Gastroesophageal sphincter (tissue), 4 donors: ENCODE measurements around the gene COL6A3. TPM values are rescaled to one million over a fixed set of nuclear protein-coding genes. Genes with fewer than 3 reads are reported as not detected.

ENCODE experiments used
- ATAC-seq: fragments of 150-250 bp; one replicate; pipeline ENCODE4 v1.9.1; 2016; ENCODE audit warnings: mild to moderate bottlenecking, moderate library complexity
- H3K27ac ChIP-seq, 4 donors: fragments of 200-600 bp; sonication (generic) in 3 of 4; 1 replicate in 3 of 4; 2 replicates in 1 of 4; pipeline ENCODE4 v1.5.1; 2016 to 2019
- H3K27me3 ChIP-seq: fragments of 200-600 bp; sonication (generic); one replicate; pipeline ENCODE4 v1.5.1; 2019
- H3K36me3 ChIP-seq, 2 donors: fragments of 200-600 bp; sonication (generic); one replicate each; pipeline ENCODE4 v1.5.1; 2019; ENCODE audit warnings: control low read depth in 1 of 2
- H3K4me1 ChIP-seq, 3 donors: fragments of 200-600 bp; sonication (generic); 1 replicate in 2 of 3; 2 replicates in 1 of 3; pipeline ENCODE4 v1.5.1; 2016 to 2019; ENCODE audit warnings: control low read depth in 2 of 3
- H3K4me3 ChIP-seq, 2 donors: fragments of 200-600 bp; sonication (generic); one replicate each; pipeline ENCODE4 v1.5.1; 2019; ENCODE audit warnings: mild to moderate bottlenecking in 1 of 2, moderate library complexity in 1 of 2
- H3K9me3 ChIP-seq, 3 donors: fragments of 200-600 bp; sonication (generic); one replicate each; pipeline ENCODE4 v1.5.1; 2017 to 2019; ENCODE audit warnings: control low read depth in 2 of 3
- EP300 ChIP-seq: sonication (generic); formaldehyde crosslinking; IDR thresholded peaks from one replicate; pipeline ENCODE4 v1.6.1; 2017; ENCODE audit warnings: antibody characterized with exemption, mild to moderate bottlenecking
- POLR2A ChIP-seq, 2 donors: fragments of 450-650 bp; IDR thresholded peaks; one replicate each; pipeline ENCODE4 v1.6.1; 2017; ENCODE audit warnings: antibody characterized with exemption in 2 of 2, mild to moderate bottlenecking in 2 of 2, moderate library complexity in 1 of 2
- POLR2AphosphoS5 ChIP-seq: sonication (generic); formaldehyde crosslinking; IDR thresholded peaks from one replicate; pipeline ENCODE4 v1.6.1; 2017; ENCODE audit warnings: antibody characterized with exemption
- WGBS, 2 donors: methylation state at CpG; one replicate each; pipeline ENCODE4 v1.1.5; 2018; ENCODE audit warnings: low coverage in 1 of 2; 5-methylcytosine and 5-hydroxymethylcytosine counted together
- total RNA-seq, 4 donors: library from RNA; depleted of rRNA; stranded (reverse); fragments of >200 nt; gene quantifications; one replicate each; pipeline ENCODE4 v1.1.0, GENCODE V29; 2016
- TF ChIP-seq, protein P1 (sequence below), 4 experiments: fragments of 200-600 bp in 2 of 4; fragments of 450-650 bp in 2 of 4; sonication (generic) in 1 of 4; IDR thresholded peaks; one replicate each; pipeline ENCODE4 v1.5.1; 2017 to 2019; ENCODE audit warnings: antibody characterized with exemption in 4 of 4, mild to moderate bottlenecking in 2 of 4, moderate library complexity in 2 of 4

Gene COL6A3
- total RNA-seq, 4 donors from 2014 or later = 110 to 421 (median 310) TPM

DNA sequence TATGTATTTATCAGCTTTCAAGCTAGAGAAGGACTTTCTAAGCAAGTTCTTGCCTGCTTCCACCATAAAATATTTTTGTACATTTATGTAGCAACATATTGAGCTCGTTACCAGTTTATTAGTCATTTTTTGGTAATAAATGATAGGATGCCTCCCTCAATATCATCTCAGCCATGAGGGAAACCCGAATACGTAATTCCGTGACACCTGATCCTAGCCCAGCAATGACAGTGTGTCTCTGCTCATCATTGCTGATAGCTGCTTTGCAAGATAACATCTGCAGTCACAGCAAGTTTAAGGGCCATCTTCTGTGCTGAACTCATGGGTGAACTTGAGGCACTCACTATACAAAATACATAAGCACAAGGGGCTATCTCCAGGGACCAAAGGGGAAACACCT is 62.2 kb downstream of the COL6A3 start:
- Histone ChIP-seq H3K27me3 (no peaks in the 10 kb centered on the region), H3K9me3 (no peaks in the 10 kb centered on the region), H3K4me1 (peaks cover 0 to 60% (median 0%) of the 10 kb centered on the region in 3 donors), H3K27ac (peak overlapping the region in 2 of 4 donors; percentile 65 to 80), H3K36me3 (peaks cover 0 to 75% of the 10 kb centered on the region in 2 donors), H3K4me3 (no peak overlapping the region)
- ATAC-seq = no peak
- no peak for TF ChIP-seq EP300
- TF ChIP-seq, protein P1, sequence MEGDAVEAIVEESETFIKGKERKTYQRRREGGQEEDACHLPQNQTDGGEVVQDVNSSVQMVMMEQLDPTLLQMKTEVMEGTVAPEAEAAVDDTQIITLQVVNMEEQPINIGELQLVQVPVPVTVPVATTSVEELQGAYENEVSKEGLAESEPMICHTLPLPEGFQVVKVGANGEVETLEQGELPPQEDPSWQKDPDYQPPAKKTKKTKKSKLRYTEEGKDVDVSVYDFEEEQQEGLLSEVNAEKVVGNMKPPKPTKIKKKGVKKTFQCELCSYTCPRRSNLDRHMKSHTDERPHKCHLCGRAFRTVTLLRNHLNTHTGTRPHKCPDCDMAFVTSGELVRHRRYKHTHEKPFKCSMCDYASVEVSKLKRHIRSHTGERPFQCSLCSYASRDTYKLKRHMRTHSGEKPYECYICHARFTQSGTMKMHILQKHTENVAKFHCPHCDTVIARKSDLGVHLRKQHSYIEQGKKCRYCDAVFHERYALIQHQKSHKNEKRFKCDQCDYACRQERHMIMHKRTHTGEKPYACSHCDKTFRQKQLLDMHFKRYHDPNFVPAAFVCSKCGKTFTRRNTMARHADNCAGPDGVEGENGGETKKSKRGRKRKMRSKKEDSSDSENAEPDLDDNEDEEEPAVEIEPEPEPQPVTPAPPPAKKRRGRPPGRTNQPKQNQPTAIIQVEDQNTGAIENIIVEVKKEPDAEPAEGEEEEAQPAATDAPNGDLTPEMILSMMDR (IDR thresholded peaks at IDR 0.05) = no peak
- no peak for TF ChIP-seq POLR2A (IDR thresholded peaks at IDR 0.05)
- TF ChIP-seq POLR2AphosphoS5 = no peak
- 83 to 85% methylated on average over 4 of the region's 4 CpGs for WGBS, 2 donors

DNA sequence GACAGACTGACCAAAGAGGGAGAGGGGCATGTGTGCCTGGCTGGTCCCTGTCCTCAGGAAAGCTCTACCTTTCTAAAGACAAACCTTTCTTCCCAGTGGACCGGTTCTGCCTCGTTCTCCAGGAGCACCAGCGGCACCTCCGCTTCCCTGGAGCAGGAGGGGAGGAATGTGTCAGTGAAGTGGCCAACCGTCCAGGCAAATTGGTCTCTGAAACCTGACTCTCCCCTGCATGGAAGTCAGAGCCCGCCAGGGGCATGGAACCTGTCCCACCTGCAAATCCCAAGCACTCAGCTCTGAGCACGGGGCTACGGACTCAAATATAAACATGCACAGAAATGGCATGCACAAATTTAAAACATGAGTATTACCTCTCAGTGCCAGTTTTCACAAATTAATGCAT is 62.9 kb downstream of the COL6A3 start:
- Histone ChIP-seq H3K9me3 (no peaks in the 10 kb centered on the region), H3K4me3 (no peak overlapping the region), H3K27ac (peak overlapping the region; percentile 5 to 80 (median 40)), H3K36me3 (peaks cover 0 to 76% of the 10 kb centered on the region in 2 donors), H3K27me3 (no peaks in the 10 kb centered on the region), H3K4me1 (peaks cover 0 to 60% (median 0%) of the 10 kb centered on the region in 3 donors)
- TF ChIP-seq POLR2A (IDR thresholded peaks at IDR 0.05) = no peak
- TF ChIP-seq, protein P1 (IDR thresholded peaks at IDR 0.05) = no peak
- no peak for TF ChIP-seq EP300
- no peak for TF ChIP-seq POLR2AphosphoS5
- no peak for ATAC-seq
- 30 to 40% methylated on average over 2 to 4 of the region's 8 CpGs for WGBS, 2 donors

DNA sequence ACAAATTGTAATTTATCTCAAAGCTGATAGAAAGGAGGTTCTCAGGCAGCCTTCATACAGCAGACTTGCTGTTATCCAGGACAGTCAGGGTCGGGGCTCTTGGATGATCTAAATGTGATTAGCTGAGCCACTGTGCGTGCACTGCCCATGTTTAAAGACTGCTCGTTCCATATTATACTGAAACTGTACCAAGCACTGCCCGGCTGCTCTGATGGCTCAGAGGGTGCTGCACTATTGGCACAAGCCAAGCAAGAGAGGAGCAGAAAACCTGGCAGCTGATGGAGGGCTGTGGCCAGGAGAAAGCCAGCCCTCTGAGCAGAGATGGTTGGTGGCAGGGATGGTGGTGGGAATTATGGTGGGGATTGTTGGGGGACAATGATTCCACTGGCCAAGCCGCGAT is 63.4 kb downstream of the COL6A3 start:
- peak; percentile 14 for ATAC-seq
- peak overlapping the region; percentile 5 to 80 (median 40) for H3K27ac ChIP-seq
- TF ChIP-seq, protein P1 (IDR thresholded peaks at IDR 0.05) = no peak
- TF ChIP-seq POLR2AphosphoS5 = no peak
- no peak for TF ChIP-seq POLR2A (IDR thresholded peaks at IDR 0.05)
- no peak for TF ChIP-seq EP300

DNA sequence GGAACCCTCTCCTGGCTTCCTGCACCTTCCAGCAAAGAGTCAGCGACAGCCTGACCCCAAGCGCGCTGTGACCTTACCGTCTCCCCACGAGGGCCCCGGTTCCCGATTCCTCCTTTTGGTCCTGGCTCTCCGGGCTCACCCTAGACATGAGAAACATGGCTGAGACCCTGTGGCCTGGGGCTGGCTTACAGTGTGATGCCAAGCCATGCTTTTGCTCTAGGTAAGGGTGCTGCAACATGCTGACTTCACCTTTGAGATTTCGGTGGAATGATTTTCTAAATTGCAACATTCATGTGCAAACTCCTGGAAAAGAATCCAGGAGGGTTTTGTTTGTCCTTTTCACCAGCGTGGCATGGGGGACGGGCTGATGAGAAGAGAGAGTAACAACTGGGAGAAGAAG is 63.9 kb downstream of the COL6A3 start:
- Histone ChIP-seq H3K4me3 (no peak overlapping the region), H3K27ac (peak overlapping the region; percentile 5 to 80 (median 40)), H3K9me3 (no peaks in the 10 kb centered on the region), H3K36me3 (peaks cover 0 to 81% of the 10 kb centered on the region in 2 donors), H3K4me1 (peaks cover 0 to 51% (median 0%) of the 10 kb centered on the region in 3 donors), H3K27me3 (no peaks in the 10 kb centered on the region)
- WGBS, 2 donors = 81% methylated on average over 10 of the region's 11 CpGs
- TF ChIP-seq EP300 = no peak
- no peak for TF ChIP-seq POLR2A (IDR thresholded peaks at IDR 0.05)
- TF ChIP-seq, protein P1 (IDR thresholded peaks at IDR 0.05) = no peak
- no peak for TF ChIP-seq POLR2AphosphoS5
- ATAC-seq = no peak

More for the DNA sequence above, 63.4 kb downstream of the COL6A3 start:
- Histone ChIP-seq H3K36me3 (peaks cover 0 to 79% of the 10 kb centered on the region in 2 donors), H3K27me3 (no peaks in the 10 kb centered on the region), H3K9me3 (no peaks in the 10 kb centered on the region), H3K4me3 (no peak overlapping the region), H3K4me1 (peaks cover 0 to 56% (median 0%) of the 10 kb centered on the region in 3 donors)
- WGBS, 2 donors = 78 to 92% methylated on average over 2 to 5 of the region's 6 CpGs

DNA sequence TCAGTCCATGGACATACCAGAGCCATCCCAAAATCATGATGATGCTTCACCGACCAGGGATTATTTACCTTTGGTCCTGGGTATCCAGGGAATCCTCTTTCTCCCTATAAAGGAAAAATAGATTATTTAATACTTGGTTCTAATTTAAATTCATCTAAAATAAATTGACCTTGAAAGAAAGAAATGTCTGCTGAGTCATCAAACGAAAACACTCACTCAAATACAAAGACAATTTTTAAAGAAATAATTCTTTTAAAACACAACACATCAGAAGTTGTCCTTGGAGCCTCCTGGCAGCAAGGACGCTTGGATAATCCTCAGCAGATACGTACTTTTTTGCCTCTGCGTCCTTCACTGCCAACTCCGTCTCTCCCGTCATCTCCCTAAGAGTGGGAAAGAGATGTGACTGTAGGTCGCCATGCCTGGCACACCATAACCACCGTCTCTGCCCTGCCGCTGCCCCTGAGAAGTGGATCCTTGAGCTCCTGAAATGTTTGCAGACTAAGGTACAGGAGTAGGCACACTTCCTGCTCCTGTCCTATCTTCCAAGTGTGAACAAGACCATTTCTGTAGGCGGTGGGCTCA is 65.6 kb downstream of the COL6A3 start:
- no peaks in the 10 kb centered on the region for H3K27me3 ChIP-seq
- H3K9me3 ChIP-seq = no peaks in the 10 kb centered on the region
- H3K4me3 ChIP-seq = no peak overlapping the region
- peak overlapping the region in 3 of 4 donors; percentile 27 to 65 (median 60) for H3K27ac ChIP-seq
- TF ChIP-seq EP300 (no peak), POLR2A (IDR thresholded peaks at IDR 0.05) (no peak), POLR2AphosphoS5 (no peak)
- TF ChIP-seq, protein P1 (IDR thresholded peaks at IDR 0.05) = no peak
- peaks cover 0 to 35% (median 0%) of the 10 kb centered on the region in 3 donors for H3K4me1 ChIP-seq
- ATAC-seq = no peak
- WGBS, 2 donors = 32 to 82% methylated on average over 4 to 8 of the region's 11 CpGs
- peaks cover 0 to 85% of the 10 kb centered on the region in 2 donors for H3K36me3 ChIP-seq
